ENCODE measurements around the gene CAMLG.
"Not testable (repeated sequence)": the region's sequence is repeated elsewhere in the genome, so short reads cannot be mapped to it uniquely, and the experiment has no call there.

- TF ChIP-seq CTCF (IDR thresholded peaks at IDR 0.05); POLR2AphosphoS5 (IDR thresholded peaks at IDR 0.05; ENCODE audit: low read depth, low read length); REST (IDR thresholded peaks at IDR 0.05; ENCODE audit: insufficient read depth in 1 of 2, low read depth in 2 of 2, low read length in 1 of 2); TCF7L2 (IDR thresholded peaks at IDR 0.05; ENCODE audit: low read depth, low read length); SIN3A (IDR thresholded peaks at IDR 0.05; ENCODE audit: borderline replicate concordance, insufficient read depth, low read depth, low read length): not testable (repeated sequence)
Observed at GRCh38 chr5:134715466-134715865, 22.9 kb upstream of the CAMLG start.
